Measurements from ENCODE around the gene P2RX7.

- TF ChIP-seq REST (IDR thresholded peaks at IDR 0.05; ENCODE audit: insufficient read depth in 1 of 2, low read depth in 2 of 2, low read length in 2 of 2) (no peak), POLR2AphosphoS5 (IDR thresholded peaks at IDR 0.05; ENCODE audit: low read depth, low read length) (no peak)
Observed at GRCh38 chr12:121181181-121181580, 48.5 kb downstream of the P2RX7 start.
